GM19043 (cell line): ENCODE data around the gene CFI.
"Not testable (repeated sequence)": the region's sequence is repeated elsewhere in the genome, so short reads cannot be mapped to it uniquely, and the experiment has no call there.

Experiments
- ATAC-seq: cut with Tn5 transposase; IDR thresholded peaks from one replicate; pipeline ENCODE4 v1.9.1; 2021; ENCODE audit warnings: low read depth; ENCODE audit not compliant: unreplicated experiment

The CFI gene

GRCh38 chr4:109801099-109801789 is 555 bp downstream of the CFI start:
- ATAC-seq = no peak

- ATAC-seq = no peak
Measured at GRCh38 chr4:109798866-109799265, 2.9 kb downstream of the CFI start.

- ATAC-seq = no peak
Measured at GRCh38 chr4:109795059-109795458, 6.7 kb downstream of the CFI start.

GRCh38 chr4:109787807-109788206 is 14.0 kb downstream of the CFI start:
- ATAC-seq = no peak

- no peak for ATAC-seq
Measured at GRCh38 chr4:109786846-109787245, 15.0 kb downstream of the CFI start.

- not testable (repeated sequence) for ATAC-seq
Measured at GRCh38 chr4:109782092-109782491, 19.7 kb downstream of the CFI start.

GRCh38 chr4:109764789-109765402 is 36.9 kb downstream of the CFI start:
- no peak for ATAC-seq

- no peak for ATAC-seq
Measured at GRCh38 chr4:109764376-109764775, 37.4 kb downstream of the CFI start.

- ATAC-seq = no peak
Measured at GRCh38 chr4:109760682-109761081, 41.1 kb downstream of the CFI start.

GRCh38 chr4:109755656-109756055 is 46.1 kb downstream of the CFI start:
- ATAC-seq = no peak

- ATAC-seq = no peak
Measured at GRCh38 chr4:109754093-109754857, 47.5 kb downstream of the CFI start.

GRCh38 chr4:109752525-109752924 is 49.3 kb downstream of the CFI start:
- no peak for ATAC-seq

- no peak for ATAC-seq
Measured at GRCh38 chr4:109751852-109752251, 49.9 kb downstream of the CFI start.

- ATAC-seq = no peak
Measured at GRCh38 chr4:109750652-109751244, 51.1 kb downstream of the CFI start.

- ATAC-seq = no peak
Measured at GRCh38 chr4:109749388-109750082, 52.3 kb downstream of the CFI start.

GRCh38 chr4:109748114-109748513 is 53.7 kb downstream of the CFI start:
- no peak for ATAC-seq

GRCh38 chr4:109746728-109747127 is 55.1 kb downstream of the CFI start:
- no peak for ATAC-seq

- no peak for ATAC-seq
Measured at GRCh38 chr4:109745830-109746229, 56.0 kb downstream of the CFI start.

GRCh38 chr4:109739547-109739946 is 62.3 kb downstream of the CFI start:
- no peak for ATAC-seq

- ATAC-seq = no peak
Measured at GRCh38 chr4:109738104-109738872, 63.5 kb downstream of the CFI start.
